ENCODE results near the gene ROCK1.

GRCh38 chr18:21083017-21083416, 28.6 kb downstream of the ROCK1 start:
- TF ChIP-seq CHD2 (IDR thresholded peaks at IDR 0.05; ENCODE audit: low read length, partially characterized antibody) (no peak), POLR2AphosphoS5 (IDR thresholded peaks at IDR 0.05; ENCODE audit: low read depth, low read length) (no peak), RAD21 (IDR thresholded peaks at IDR 0.05; ENCODE audit: low read length) (no peak), JUND (IDR thresholded peaks at IDR 0.05) (no peak)
